Naive thymus-derived CD4-positive, alpha-beta T cell (primary cell): ENCODE results near the gene CFD. TPM values are rescaled to one million over a fixed set of nuclear protein-coding genes. Genes with fewer than 3 reads are reported as not detected.
A peak's percentile ranks its signal among the peaks of the same experiment; 100 is the strongest.

Experiments used
- ATAC-seq: fragments of 150-1000 bp; cut with Tn5 transposase; 2 replicates; pipeline ENCODE4 v1.10.0; 2021; ENCODE audit warnings: mild to moderate bottlenecking, moderate library complexity
- CTCF ChIA-PET: fragments of 350-600 bp; sonication (Branson Sonifier 250); formaldehyde crosslinking; loops from one replicate; lab custom pipeline; 2021; ENCODE audit warnings: antibody characterized with exemption; lab: Charles Lee
- POLR2A ChIA-PET: fragments of 350-600 bp; sonication (Branson Sonifier 250); formaldehyde crosslinking; loops from one replicate; lab custom pipeline; 2021; ENCODE audit warnings: antibody characterized with exemption, inconsistent platforms; lab: Charles Lee
- DNase-seq, 9 donors: peaks; one replicate each; pipeline versions ENCODE4 v3.0.0 to v3.0.0-alpha.2; 2020 to 2022; ENCODE audit warnings: mixed read lengths in 1 of 9
- H3K27ac ChIP-seq: one replicate; pipeline ENCODE4 v1.7.0; 2013; ENCODE audit warnings: mild to moderate bottlenecking, low read depth, low read length, moderate library complexity
- H3K27me3 ChIP-seq, 2 donors: one replicate each; pipeline ENCODE4 v1.7.0; 2013; ENCODE audit warnings: low read length in 2 of 2, mild to moderate bottlenecking in 2 of 2, moderate library complexity in 2 of 2; ENCODE audit not compliant: control insufficient read depth in 2 of 2, insufficient read depth in 2 of 2
- H3K36me3 ChIP-seq, 3 experiments: 1 replicate in 2 of 3; 2 replicates in 1 of 3; pipeline ENCODE4 v1.7.0; 2013; ENCODE audit warnings: low read length in 3 of 3, mild to moderate bottlenecking in 3 of 3, moderate library complexity in 1 of 3; ENCODE audit not compliant: insufficient read depth in 3 of 3, control insufficient read depth in 2 of 3
- H3K4me1 ChIP-seq, 2 donors: one replicate each; pipeline ENCODE4 v1.7.0; 2013; ENCODE audit warnings: low read length in 2 of 2, mild to moderate bottlenecking in 2 of 2, moderate library complexity in 1 of 2; ENCODE audit not compliant: control insufficient read depth in 2 of 2, insufficient read depth in 2 of 2
- H3K4me3 ChIP-seq: 2 replicates; pipeline ENCODE4 v1.7.0; 2013; ENCODE audit warnings: mild to moderate bottlenecking, low read length
- H3K9me3 ChIP-seq, 3 experiments: 1 replicate in 2 of 3; 2 replicates in 1 of 3; pipeline ENCODE4 v1.7.0; 2013; ENCODE audit warnings: low read length in 3 of 3; ENCODE audit not compliant: control insufficient read depth in 2 of 3
- H3K27ac Mint-ChIP-seq, 9 donors: one replicate each; pipeline ENCODE4 v1.8.0; 2020 to 2022; ENCODE audit warnings: mixed read lengths in 9 of 9, mild to moderate bottlenecking in 8 of 9, moderate library complexity in 5 of 9, inconsistent platforms in 2 of 9
- H3K27me3 Mint-ChIP-seq, 5 donors: one replicate each; pipeline ENCODE4 v1.8.0; 2021 to 2022; ENCODE audit warnings: mixed read lengths in 5 of 5, mild to moderate bottlenecking in 1 of 5
- H3K36me3 Mint-ChIP-seq, 5 donors: one replicate each; pipeline ENCODE4 v1.8.0; 2020 to 2022; ENCODE audit warnings: mixed read lengths in 5 of 5, mild to moderate bottlenecking in 3 of 5, inconsistent platforms in 1 of 5
- H3K4me1 Mint-ChIP-seq, 7 donors: one replicate each; pipeline ENCODE4 v1.8.0; 2020 to 2022; ENCODE audit warnings: mixed read lengths in 7 of 7, mild to moderate bottlenecking in 3 of 7, inconsistent platforms in 1 of 7
- H3K4me3 Mint-ChIP-seq, 10 donors: one replicate each; pipeline ENCODE4 v1.8.0; 2020 to 2022; ENCODE audit warnings: mild to moderate bottlenecking in 10 of 10, mixed read lengths in 10 of 10, moderate library complexity in 6 of 10, inconsistent platforms in 2 of 10
- H3K9me3 Mint-ChIP-seq, 11 donors: one replicate each; pipeline ENCODE4 v1.8.0; 2020 to 2022; ENCODE audit warnings: mixed read lengths in 11 of 11, mild to moderate bottlenecking in 4 of 11, inconsistent platforms in 1 of 11, moderate library complexity in 1 of 11
- intact Hi-C, 2 donors: fragments of 100-400 bp; cut with micrococcal nuclease; formaldehyde crosslinking; loops; one replicate each; pipeline ENCODE4 v1.15.1; 2023
- polyA plus RNA-seq, 2 donors: library from polyadenylated mRNA; unstranded; fragments of 300-500 nt; fragmentation: Illumina TruSeq; gene quantifications; one replicate each; pipeline ENCODE4 v1.2.3, GENCODE V29; 2021
- total RNA-seq, 6 experiments: library from RNA in 5 of 6; stranded (reverse) in 5 of 6; gene quantifications; 1 replicate in 5 of 6; 2 replicates in 1 of 6; pipeline ENCODE4 v1.2.3 and lab custom pipeline; 2021 to 2026

Gene CFD
- total and polyA plus RNA-seq, 7 experiments from 2014 or later = 1.3 to 58.0 (median 4.9) TPM

DNA sequence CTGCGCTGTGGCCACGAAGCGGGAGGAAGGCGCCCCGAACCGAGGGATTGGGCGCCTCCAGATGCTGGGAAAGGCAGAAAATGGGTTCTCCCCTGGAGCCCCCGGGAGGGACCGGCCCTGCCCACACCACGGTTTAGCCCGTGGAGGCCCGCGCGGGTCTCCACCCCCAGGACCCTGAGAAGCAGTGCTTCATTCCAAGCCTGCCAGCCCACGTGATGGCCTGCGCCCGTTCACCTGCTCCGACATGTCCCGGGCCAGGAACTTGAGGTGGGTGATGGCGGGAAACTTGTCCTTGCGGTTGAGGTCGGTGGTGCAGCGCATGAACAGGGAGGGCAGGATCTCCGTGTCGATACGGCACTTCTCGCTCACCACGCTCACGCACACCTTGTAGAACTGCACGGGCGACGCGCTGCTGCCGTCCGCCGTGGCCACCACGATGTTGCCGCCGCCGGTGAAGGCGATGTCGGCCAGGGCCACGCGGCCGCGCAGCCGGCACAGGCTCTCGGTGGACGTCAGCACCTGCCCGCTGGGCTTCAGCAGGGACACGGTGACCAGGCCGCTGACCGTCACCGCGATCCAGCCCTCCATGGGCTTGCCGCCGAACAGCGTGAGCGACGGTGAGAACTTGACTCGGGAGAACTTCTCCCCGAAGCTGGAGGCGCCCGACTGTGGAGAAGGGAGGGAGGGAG, 26.2 kb downstream of the CFD start:
- ChIA-PET POLR2A (interaction anchor here (1.5 kb wide), 1 partner anchor 22 kb away, joined by 6 read pairs; no protein-coding TSS in a partner anchor), CTCF (no interaction called here)
- Mint-ChIP-seq H3K27ac (no peak overlapping the region), H3K4me1 (peaks cover 0 to 16% (median 9%) of the 10 kb centered on the region in 7 donors), H3K27me3 (no peaks in the 10 kb centered on the region), H3K36me3 (peaks cover 0 to 12% (median 4%) of the 10 kb centered on the region in 5 donors), H3K9me3 (peaks cover 0 to 1% (median 0%) of the 10 kb centered on the region in 11 donors), H3K4me3 (no peak overlapping the region)
- no peak overlapping the region for H3K27ac ChIP-seq
- H3K9me3 ChIP-seq = no peaks in the 10 kb centered on the region
- H3K4me1 ChIP-seq = no peaks in the 10 kb centered on the region
- peaks cover 0 to 94% (median 5%) of the 10 kb centered on the region in 3 experiments for H3K36me3 ChIP-seq
- intact Hi-C loops = no loop called here
- ATAC-seq = no peak
- H3K27me3 ChIP-seq = no peaks in the 10 kb centered on the region
- no peak for DNase-seq
- no peak overlapping the region for H3K4me3 ChIP-seq

GRCh38 chr19:887072-887471, 27.6 kb downstream of the CFD start:
- peaks cover under 1 to 2% of the 10 kb centered on the region in 2 donors for H3K4me1 ChIP-seq
- H3K9me3 ChIP-seq = no peaks in the 10 kb centered on the region
- H3K4me3 ChIP-seq = no peak overlapping the region
- H3K36me3 Mint-ChIP-seq = peaks cover 0 to 5% (median 0%) of the 10 kb centered on the region in 5 donors
- H3K4me3 Mint-ChIP-seq = no peak overlapping the region
- peaks cover 3 to 23% (median 15%) of the 10 kb centered on the region in 7 donors for H3K4me1 Mint-ChIP-seq
- DNase-seq (no peak), ATAC-seq (no peak)
- peaks cover 0 to 81% (median 5%) of the 10 kb centered on the region in 3 experiments for H3K36me3 ChIP-seq
- intact Hi-C loops = no loop called here
- H3K27me3 ChIP-seq = no peaks in the 10 kb centered on the region
- H3K9me3 Mint-ChIP-seq = no peaks in the 10 kb centered on the region
- no peak overlapping the region for H3K27ac ChIP-seq
- H3K27me3 Mint-ChIP-seq = no peaks in the 10 kb centered on the region
- CTCF ChIA-PET = no interaction called here
- POLR2A ChIA-PET = interaction anchor here (0.7 to 1.5 kb wide), 2 partner anchors 23 to 1590 kb away, joined by 4 to 6 read pairs; no protein-coding TSS in a partner anchor
- H3K27ac Mint-ChIP-seq = peak overlapping the region in 1 of 9 donors; percentile 75

DNA sequence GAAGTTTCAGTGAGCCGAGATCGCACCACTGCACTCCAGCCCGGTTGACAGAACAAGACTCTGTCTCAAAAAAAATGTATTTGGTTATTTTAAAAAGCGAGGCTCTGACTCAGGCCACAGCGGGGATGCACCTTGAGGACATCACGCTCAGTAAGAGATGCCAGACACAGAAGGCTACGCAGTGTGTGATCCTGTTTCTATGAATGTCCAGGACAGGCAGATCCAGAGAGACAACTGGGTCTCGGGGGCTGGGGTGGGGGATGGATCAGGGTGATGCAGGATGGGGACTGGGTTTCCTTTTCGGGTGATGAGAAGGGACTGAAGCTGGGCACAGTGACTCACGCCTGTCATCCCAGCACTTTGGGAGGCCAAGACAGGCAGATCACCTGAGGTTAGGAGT, 28.1 kb downstream of the CFD start:
- Mint-ChIP-seq H3K27me3 (no peaks in the 10 kb centered on the region), H3K4me1 (peaks cover 3 to 25% (median 15%) of the 10 kb centered on the region in 7 donors), H3K36me3 (peaks cover 0 to 5% (median 0%) of the 10 kb centered on the region in 5 donors), H3K9me3 (no peaks in the 10 kb centered on the region), H3K27ac (peak overlapping the region in 3 of 9 donors; percentile 49 to 75 (median 53)), H3K4me3 (no peak overlapping the region)
- intact Hi-C loops = no loop called here
- Histone ChIP-seq H3K27ac (no peak overlapping the region), H3K9me3 (no peaks in the 10 kb centered on the region), H3K4me1 (peaks cover 3 to 5% of the 10 kb centered on the region in 2 donors), H3K36me3 (peaks cover 0 to 75% (median 5%) of the 10 kb centered on the region in 3 experiments), H3K27me3 (no peaks in the 10 kb centered on the region), H3K4me3 (no peak overlapping the region)
- ChIA-PET CTCF (interaction anchor here (0.6 kb wide), 1 partner anchor 59 kb away, joined by 4 read pairs; no protein-coding TSS in a partner anchor), POLR2A (interaction anchor here (1.5 kb wide), 1 partner anchor 24 kb away, joined by 6 read pairs; no protein-coding TSS in a partner anchor)
- DNase-seq = no peak
- ATAC-seq = no peak

GRCh38 chr19:888581-889385, 29.3 kb downstream of the CFD start:
- POLR2A ChIA-PET = no interaction called here
- Mint-ChIP-seq H3K4me1 (peaks cover 4 to 34% (median 22%) of the 10 kb centered on the region in 7 donors), H3K36me3 (peaks cover 0 to 5% (median 0%) of the 10 kb centered on the region in 5 donors), H3K9me3 (peaks cover 0 to 8% (median 0%) of the 10 kb centered on the region in 11 donors), H3K4me3 (peak overlapping the region in 6 of 10 donors; percentile 19 to 70 (median 44)), H3K27me3 (peaks cover 0 to 4% (median 0%) of the 10 kb centered on the region in 5 donors), H3K27ac (peak overlapping the region in 5 of 9 donors; percentile 43 to 85 (median 70))
- DNase-seq = peak in 1 of 9 donors; percentile 40
- peak overlapping the region; percentile 12 for H3K27ac ChIP-seq
- CTCF ChIA-PET = interaction anchor here (0.5 kb wide), 1 partner anchor 702 kb away, joined by 3 read pairs; no protein-coding TSS in a partner anchor
- H3K4me3 ChIP-seq = no peak overlapping the region
- H3K36me3 ChIP-seq = peaks cover 0 to 63% (median 5%) of the 10 kb centered on the region in 3 experiments
- peak; percentile 39 for ATAC-seq
- no peaks in the 10 kb centered on the region for H3K27me3 ChIP-seq
- no peaks in the 10 kb centered on the region for H3K9me3 ChIP-seq
- H3K4me1 ChIP-seq = peaks cover 3 to 5% of the 10 kb centered on the region in 2 donors
- intact Hi-C loops = no loop called here

- H3K4me1 Mint-ChIP-seq = peaks cover 4 to 37% (median 25%) of the 10 kb centered on the region in 7 donors
- no peak for ATAC-seq
- no peaks in the 10 kb centered on the region for H3K9me3 ChIP-seq
- H3K27me3 ChIP-seq = no peaks in the 10 kb centered on the region
- POLR2A ChIA-PET = interaction anchor here (0.9 kb wide), 1 partner anchor 18 kb away, joined by 3 read pairs; no protein-coding TSS in a partner anchor
- peaks cover 0 to 4% (median 0%) of the 10 kb centered on the region in 5 donors for H3K27me3 Mint-ChIP-seq
- H3K27ac Mint-ChIP-seq = peak overlapping the region in 3 of 9 donors; percentile 75 to 86 (median 82)
- CTCF ChIA-PET = interaction anchor here (1.5 kb wide), 1 partner anchor 26 kb away, joined by 3 read pairs; no protein-coding TSS in a partner anchor
- peak overlapping the region in 3 of 10 donors; percentile 25 to 96 (median 74) for H3K4me3 Mint-ChIP-seq
- intact Hi-C loops = no loop called here
- DNase-seq = no peak
- peaks cover 0 to 5% (median 0%) of the 10 kb centered on the region in 5 donors for H3K36me3 Mint-ChIP-seq
- peaks cover 0 to 8% (median 0%) of the 10 kb centered on the region in 11 donors for H3K9me3 Mint-ChIP-seq
- peaks cover 3 to 5% of the 10 kb centered on the region in 2 donors for H3K4me1 ChIP-seq
- H3K4me3 ChIP-seq = no peak overlapping the region
- H3K27ac ChIP-seq = no peak overlapping the region
- peaks cover 0 to 53% (median 5%) of the 10 kb centered on the region in 3 experiments for H3K36me3 ChIP-seq
Measured at GRCh38 chr19:889662-890295, 30.3 kb downstream of the CFD start.
